Osteocyte (in vitro differentiated cells): Measurements from ENCODE around the gene GAGE12H. TPM values are rescaled to one million over a fixed set of nuclear protein-coding genes. Genes with fewer than 3 reads are reported as not detected.
"Not testable (repeated sequence)": the region's sequence is repeated elsewhere in the genome, so short reads cannot be mapped to it uniquely, and the experiment has no call there.

Experiments used
- DNase-seq: peaks from one replicate; pipeline ENCODE4 v3.0.0; 2021; ENCODE audit warnings: mixed read lengths; ENCODE audit not compliant: unreplicated experiment; ENCODE audit errors: extremely low spot score
- H3K27ac Mint-ChIP-seq: one replicate; pipeline ENCODE4 v1.8.0; 2021; ENCODE audit warnings: mild to moderate bottlenecking, mixed read lengths; ENCODE audit not compliant: unreplicated experiment
- H3K27me3 Mint-ChIP-seq: one replicate; pipeline ENCODE4 v1.8.0; 2021; ENCODE audit warnings: mixed read lengths; ENCODE audit not compliant: unreplicated experiment
- H3K36me3 Mint-ChIP-seq: one replicate; pipeline ENCODE4 v1.8.0; 2021; ENCODE audit warnings: mixed read lengths; ENCODE audit not compliant: unreplicated experiment
- H3K4me1 Mint-ChIP-seq: one replicate; pipeline ENCODE4 v1.8.0; 2021; ENCODE audit warnings: mixed read lengths; ENCODE audit not compliant: unreplicated experiment
- H3K4me3 Mint-ChIP-seq: one replicate; pipeline ENCODE4 v1.8.0; 2021; ENCODE audit warnings: mild to moderate bottlenecking, moderate library complexity, mixed read lengths; ENCODE audit not compliant: unreplicated experiment
- H3K9me3 Mint-ChIP-seq: one replicate; pipeline ENCODE4 v1.8.0; 2021; ENCODE audit warnings: mixed read lengths; ENCODE audit not compliant: unreplicated experiment
- long read RNA-seq: library from polyadenylated mRNA; unstranded; transcript quantifications from one replicate; pipeline ENCODE4 v2.0.0, GENCODE V29; 2021
- total RNA-seq: library from RNA; stranded (reverse); gene quantifications from 2 replicates; pipeline ENCODE4 v1.2.1, GENCODE V29; 2021

The GAGE12H gene, protein sequence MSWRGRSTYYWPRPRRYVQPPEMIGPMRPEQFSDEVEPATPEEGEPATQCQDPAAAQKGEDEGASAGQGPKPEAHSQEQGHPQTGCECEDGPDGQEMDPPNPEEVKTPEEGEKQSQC
- total RNA-seq: not detected in 2 replicates
- long read RNA-seq: 0 reads

DNA sequence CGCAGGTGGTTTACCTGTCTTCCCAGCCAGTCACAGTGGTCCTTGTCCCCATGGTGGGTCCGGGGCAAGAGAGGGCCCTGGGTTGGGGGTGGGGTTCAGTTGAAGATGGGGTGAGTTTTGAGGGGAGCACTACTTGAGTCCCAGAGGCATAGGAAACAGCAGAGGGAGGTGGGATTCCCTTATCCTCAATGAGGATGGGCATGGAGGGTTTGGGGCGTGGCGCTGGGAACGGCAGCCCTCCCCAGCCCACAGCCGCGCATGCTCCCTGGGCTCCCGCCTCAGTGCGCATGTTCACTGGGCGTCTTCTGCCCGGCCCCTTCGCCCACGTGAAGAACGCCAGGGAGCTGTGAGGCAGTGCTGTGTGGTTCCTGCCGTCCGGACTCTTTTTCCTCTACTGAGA, at the start of gene GAGE12H:
Gene GAGE12H, plus strand, starts transcription at position 301 of the 400 bp plus-strand sequence. CDS start 1,155 bp downstream, outside the sequence.
- not testable (repeated sequence) for H3K4me3 Mint-ChIP-seq, H3K9me3 Mint-ChIP-seq, H3K36me3 Mint-ChIP-seq, DNase-seq, H3K27me3 Mint-ChIP-seq, H3K4me1 Mint-ChIP-seq, H3K27ac Mint-ChIP-seq

DNA sequence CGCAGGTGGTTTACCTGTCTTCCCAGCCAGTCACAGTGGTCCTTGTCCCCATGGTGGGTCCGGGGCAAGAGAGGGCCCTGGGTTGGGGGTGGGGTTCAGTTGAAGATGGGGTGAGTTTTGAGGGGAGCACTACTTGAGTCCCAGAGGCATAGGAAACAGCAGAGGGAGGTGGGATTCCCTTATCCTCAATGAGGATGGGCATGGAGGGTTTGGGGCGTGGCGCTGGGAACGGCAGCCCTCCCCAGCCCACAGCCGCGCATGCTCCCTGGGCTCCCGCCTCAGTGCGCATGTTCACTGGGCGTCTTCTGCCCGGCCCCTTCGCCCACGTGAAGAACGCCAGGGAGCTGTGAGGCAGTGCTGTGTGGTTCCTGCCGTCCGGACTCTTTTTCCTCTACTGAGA, 47.9 kb upstream of the GAGE12H start, which contains the start of gene GAGE12C:
Gene GAGE12C, plus strand, starts transcription at position 301 of the 400 bp plus-strand sequence. CDS start 1,155 bp downstream, outside the sequence.
- not testable (repeated sequence) for H3K27ac Mint-ChIP-seq, H3K4me3 Mint-ChIP-seq, H3K9me3 Mint-ChIP-seq, DNase-seq, H3K36me3 Mint-ChIP-seq, H3K4me1 Mint-ChIP-seq, H3K27me3 Mint-ChIP-seq

DNA sequence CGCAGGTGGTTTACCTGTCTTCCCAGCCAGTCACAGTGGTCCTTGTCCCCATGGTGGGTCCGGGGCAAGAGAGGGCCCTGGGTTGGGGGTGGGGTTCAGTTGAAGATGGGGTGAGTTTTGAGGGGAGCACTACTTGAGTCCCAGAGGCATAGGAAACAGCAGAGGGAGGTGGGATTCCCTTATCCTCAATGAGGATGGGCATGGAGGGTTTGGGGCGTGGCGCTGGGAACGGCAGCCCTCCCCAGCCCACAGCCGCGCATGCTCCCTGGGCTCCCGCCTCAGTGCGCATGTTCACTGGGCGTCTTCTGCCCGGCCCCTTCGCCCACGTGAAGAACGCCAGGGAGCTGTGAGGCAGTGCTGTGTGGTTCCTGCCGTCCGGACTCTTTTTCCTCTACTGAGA, 38.3 kb upstream of the GAGE12H start, which contains the start of gene GAGE12D:
Gene GAGE12D, plus strand, starts transcription at position 301 of the 400 bp plus-strand sequence. CDS start 1,155 bp downstream, outside the sequence.
- H3K4me1 Mint-ChIP-seq, H3K4me3 Mint-ChIP-seq, H3K27ac Mint-ChIP-seq, H3K9me3 Mint-ChIP-seq, H3K27me3 Mint-ChIP-seq, H3K36me3 Mint-ChIP-seq, DNase-seq: not testable (repeated sequence)

DNA sequence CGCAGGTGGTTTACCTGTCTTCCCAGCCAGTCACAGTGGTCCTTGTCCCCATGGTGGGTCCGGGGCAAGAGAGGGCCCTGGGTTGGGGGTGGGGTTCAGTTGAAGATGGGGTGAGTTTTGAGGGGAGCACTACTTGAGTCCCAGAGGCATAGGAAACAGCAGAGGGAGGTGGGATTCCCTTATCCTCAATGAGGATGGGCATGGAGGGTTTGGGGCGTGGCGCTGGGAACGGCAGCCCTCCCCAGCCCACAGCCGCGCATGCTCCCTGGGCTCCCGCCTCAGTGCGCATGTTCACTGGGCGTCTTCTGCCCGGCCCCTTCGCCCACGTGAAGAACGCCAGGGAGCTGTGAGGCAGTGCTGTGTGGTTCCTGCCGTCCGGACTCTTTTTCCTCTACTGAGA, 28.8 kb upstream of the GAGE12H start, which contains the start of gene GAGE12E:
Gene GAGE12E, plus strand, starts transcription at position 301 of the 400 bp plus-strand sequence. CDS start 1,155 bp downstream, outside the sequence.
- DNase-seq, H3K36me3 Mint-ChIP-seq, H3K4me3 Mint-ChIP-seq, H3K27ac Mint-ChIP-seq, H3K27me3 Mint-ChIP-seq, H3K4me1 Mint-ChIP-seq, H3K9me3 Mint-ChIP-seq: not testable (repeated sequence)

DNA sequence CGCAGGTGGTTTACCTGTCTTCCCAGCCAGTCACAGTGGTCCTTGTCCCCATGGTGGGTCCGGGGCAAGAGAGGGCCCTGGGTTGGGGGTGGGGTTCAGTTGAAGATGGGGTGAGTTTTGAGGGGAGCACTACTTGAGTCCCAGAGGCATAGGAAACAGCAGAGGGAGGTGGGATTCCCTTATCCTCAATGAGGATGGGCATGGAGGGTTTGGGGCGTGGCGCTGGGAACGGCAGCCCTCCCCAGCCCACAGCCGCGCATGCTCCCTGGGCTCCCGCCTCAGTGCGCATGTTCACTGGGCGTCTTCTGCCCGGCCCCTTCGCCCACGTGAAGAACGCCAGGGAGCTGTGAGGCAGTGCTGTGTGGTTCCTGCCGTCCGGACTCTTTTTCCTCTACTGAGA, 19.2 kb upstream of the GAGE12H start, which contains the start of gene GAGE12F:
Gene GAGE12F, plus strand, starts transcription at position 301 of the 400 bp plus-strand sequence. CDS start 1,155 bp downstream, outside the sequence.
- not testable (repeated sequence) for H3K9me3 Mint-ChIP-seq, H3K4me3 Mint-ChIP-seq, H3K27ac Mint-ChIP-seq, H3K36me3 Mint-ChIP-seq, H3K4me1 Mint-ChIP-seq, H3K27me3 Mint-ChIP-seq, DNase-seq

DNA sequence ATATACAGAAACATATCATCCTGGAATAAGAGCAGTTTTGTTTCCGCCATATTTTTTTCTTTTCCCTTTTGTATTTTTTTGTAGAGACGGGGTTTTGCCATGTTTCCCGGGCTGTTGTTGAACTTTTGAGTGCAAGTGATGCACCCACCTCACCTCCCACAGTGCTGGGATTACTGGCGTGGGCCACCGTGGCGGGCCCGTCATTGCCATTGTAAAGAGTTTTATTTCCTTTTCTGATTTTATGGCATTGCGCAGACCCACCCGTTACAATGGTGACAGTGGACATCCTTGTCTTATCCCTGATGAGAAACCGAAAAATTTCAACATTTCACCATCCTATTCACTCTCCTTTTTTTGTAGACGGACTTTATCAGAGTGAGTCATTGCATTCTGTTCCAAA, 11.0 kb upstream of the GAGE12H start:
- H3K4me3 Mint-ChIP-seq, H3K27me3 Mint-ChIP-seq, H3K9me3 Mint-ChIP-seq, H3K4me1 Mint-ChIP-seq, H3K27ac Mint-ChIP-seq, DNase-seq, H3K36me3 Mint-ChIP-seq: not testable (repeated sequence)

DNA sequence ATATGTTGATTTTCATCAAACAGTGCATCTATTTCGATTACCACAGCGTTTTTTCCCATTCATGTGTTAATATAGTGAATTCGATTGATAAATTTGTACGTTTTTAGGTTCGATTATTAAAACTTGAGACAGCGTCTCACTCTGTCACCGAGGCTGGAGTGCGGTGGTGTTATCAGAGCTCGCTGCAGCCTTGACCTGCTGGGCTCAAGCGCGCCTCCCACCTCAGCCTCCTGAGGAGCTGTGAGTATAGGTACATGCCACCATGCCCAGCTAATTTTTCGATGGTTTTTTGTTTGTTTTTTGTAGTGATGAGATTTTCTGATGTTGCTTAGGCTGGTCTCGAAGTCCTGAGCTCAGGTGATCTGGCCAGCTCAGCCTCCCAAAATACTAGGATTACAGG, 10.6 kb upstream of the GAGE12H start:
- not testable (repeated sequence) for H3K4me1 Mint-ChIP-seq, H3K36me3 Mint-ChIP-seq, H3K9me3 Mint-ChIP-seq, H3K4me3 Mint-ChIP-seq, DNase-seq, H3K27me3 Mint-ChIP-seq, H3K27ac Mint-ChIP-seq

DNA sequence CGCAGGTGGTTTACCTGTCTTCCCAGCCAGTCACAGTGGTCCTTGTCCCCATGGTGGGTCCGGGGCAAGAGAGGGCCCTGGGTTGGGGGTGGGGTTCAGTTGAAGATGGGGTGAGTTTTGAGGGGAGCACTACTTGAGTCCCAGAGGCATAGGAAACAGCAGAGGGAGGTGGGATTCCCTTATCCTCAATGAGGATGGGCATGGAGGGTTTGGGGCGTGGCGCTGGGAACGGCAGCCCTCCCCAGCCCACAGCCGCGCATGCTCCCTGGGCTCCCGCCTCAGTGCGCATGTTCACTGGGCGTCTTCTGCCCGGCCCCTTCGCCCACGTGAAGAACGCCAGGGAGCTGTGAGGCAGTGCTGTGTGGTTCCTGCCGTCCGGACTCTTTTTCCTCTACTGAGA, 9.6 kb upstream of the GAGE12H start, which contains the start of gene GAGE12G:
Gene GAGE12G, plus strand, starts transcription at position 301 of the 400 bp plus-strand sequence. CDS start 1,155 bp downstream, outside the sequence.
- DNase-seq, H3K4me3 Mint-ChIP-seq, H3K9me3 Mint-ChIP-seq, H3K36me3 Mint-ChIP-seq, H3K27me3 Mint-ChIP-seq, H3K27ac Mint-ChIP-seq, H3K4me1 Mint-ChIP-seq: not testable (repeated sequence)

DNA sequence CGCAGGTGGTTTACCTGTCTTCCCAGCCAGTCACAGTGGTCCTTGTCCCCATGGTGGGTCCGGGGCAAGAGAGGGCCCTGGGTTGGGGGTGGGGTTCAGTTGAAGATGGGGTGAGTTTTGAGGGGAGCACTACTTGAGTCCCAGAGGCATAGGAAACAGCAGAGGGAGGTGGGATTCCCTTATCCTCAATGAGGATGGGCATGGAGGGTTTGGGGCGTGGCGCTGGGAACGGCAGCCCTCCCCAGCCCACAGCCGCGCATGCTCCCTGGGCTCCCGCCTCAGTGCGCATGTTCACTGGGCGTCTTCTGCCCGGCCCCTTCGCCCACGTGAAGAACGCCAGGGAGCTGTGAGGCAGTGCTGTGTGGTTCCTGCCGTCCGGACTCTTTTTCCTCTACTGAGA, 9.4 kb downstream of the GAGE12H start, which contains the start of gene GAGE2A:
Gene GAGE2A, plus strand, starts transcription at position 301 of the 400 bp plus-strand sequence. CDS start 1,155 bp downstream, outside the sequence.
- H3K4me1 Mint-ChIP-seq, H3K36me3 Mint-ChIP-seq, H3K27me3 Mint-ChIP-seq, DNase-seq, H3K27ac Mint-ChIP-seq, H3K9me3 Mint-ChIP-seq, H3K4me3 Mint-ChIP-seq: not testable (repeated sequence)

DNA sequence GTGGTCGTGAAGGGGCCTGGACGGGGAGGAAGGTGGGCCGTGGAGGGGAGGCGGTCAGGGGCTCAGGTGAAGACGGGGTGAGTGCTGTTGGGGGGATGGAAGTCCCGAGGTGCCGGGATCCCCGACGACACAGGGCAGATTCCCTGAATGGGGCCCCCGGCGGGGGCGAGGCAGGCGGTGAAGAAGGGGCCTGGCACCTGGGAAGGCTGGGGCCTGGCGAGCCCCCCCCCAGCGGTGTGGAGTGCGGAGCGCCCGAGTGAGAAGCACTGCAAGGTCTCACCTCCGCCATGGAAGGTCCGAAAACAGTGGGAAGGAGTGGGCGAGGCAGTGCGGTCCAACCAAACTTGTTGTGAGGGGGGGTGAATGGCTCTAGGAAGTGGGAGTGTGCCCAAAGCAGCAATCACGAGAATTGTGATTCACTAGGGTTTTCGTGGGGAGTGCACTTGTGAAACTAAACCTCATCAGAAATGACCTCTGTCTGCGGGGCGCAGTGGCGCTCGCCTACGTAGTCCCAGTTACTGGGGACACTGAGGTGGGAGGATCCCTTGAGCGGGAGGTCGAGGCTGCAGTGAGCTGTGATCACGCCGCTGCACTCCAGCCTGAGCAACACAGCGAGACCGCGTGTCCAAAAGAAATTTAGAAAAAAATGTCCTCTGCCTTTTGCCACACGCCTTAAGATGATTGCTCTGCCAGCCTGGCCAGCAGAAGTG, 10.2 kb downstream of the GAGE12H start:
- H3K27me3 Mint-ChIP-seq, H3K36me3 Mint-ChIP-seq, H3K4me1 Mint-ChIP-seq, H3K4me3 Mint-ChIP-seq, H3K9me3 Mint-ChIP-seq, H3K27ac Mint-ChIP-seq: not testable (repeated sequence)
- peak; percentile 94 for DNase-seq

DNA sequence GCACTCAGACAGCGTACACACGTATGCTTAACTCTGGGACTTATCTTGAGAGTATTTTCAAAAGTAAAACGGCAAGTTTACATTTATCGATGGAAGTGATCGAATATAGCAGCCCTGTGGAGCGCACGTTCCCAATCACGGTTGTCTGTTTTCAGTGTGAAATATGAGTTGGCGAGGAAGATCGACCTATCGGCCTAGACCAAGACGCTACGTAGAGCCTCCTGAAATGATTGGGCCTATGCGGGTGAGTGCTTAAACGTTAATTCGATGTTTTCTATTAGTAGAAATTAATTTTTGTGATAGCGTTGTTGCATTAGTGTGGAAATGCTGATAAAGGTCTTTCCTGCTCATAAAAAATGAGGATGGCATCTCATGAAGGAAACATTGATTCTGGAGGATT, 10.7 kb downstream of the GAGE12H start:
- not testable (repeated sequence) for H3K9me3 Mint-ChIP-seq, H3K4me3 Mint-ChIP-seq

DNA sequence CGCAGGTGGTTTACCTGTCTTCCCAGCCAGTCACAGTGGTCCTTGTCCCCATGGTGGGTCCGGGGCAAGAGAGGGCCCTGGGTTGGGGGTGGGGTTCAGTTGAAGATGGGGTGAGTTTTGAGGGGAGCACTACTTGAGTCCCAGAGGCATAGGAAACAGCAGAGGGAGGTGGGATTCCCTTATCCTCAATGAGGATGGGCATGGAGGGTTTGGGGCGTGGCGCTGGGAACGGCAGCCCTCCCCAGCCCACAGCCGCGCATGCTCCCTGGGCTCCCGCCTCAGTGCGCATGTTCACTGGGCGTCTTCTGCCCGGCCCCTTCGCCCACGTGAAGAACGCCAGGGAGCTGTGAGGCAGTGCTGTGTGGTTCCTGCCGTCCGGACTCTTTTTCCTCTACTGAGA, 19.0 kb downstream of the GAGE12H start, which contains the start of gene GAGE1:
Gene GAGE1, plus strand, starts transcription at position 301 of the 400 bp plus-strand sequence. CDS start 1,155 bp downstream, outside the sequence.
- not testable (repeated sequence) for H3K4me1 Mint-ChIP-seq, H3K36me3 Mint-ChIP-seq, H3K4me3 Mint-ChIP-seq, DNase-seq, H3K27ac Mint-ChIP-seq, H3K9me3 Mint-ChIP-seq, H3K27me3 Mint-ChIP-seq

More for the DNA sequence above, 10.7 kb downstream of the GAGE12H start:
- not testable (repeated sequence) for H3K27ac Mint-ChIP-seq, H3K36me3 Mint-ChIP-seq, H3K4me1 Mint-ChIP-seq, H3K27me3 Mint-ChIP-seq
- peak; percentile 83 for DNase-seq
